Activated CD8-positive, alpha-beta T cell treated with anti-CD3 and anti-CD28 coated beads, Interleukin-2, amount 10 ng/mL, durations not matched to agents 7 days and 5 days (primary cell): ENCODE results near the gene UBXN10. TPM values are rescaled to one million over a fixed set of nuclear protein-coding genes. Genes with fewer than 3 reads are reported as not detected.
"Not testable (repeated sequence)": the region's sequence is repeated elsewhere in the genome, so short reads cannot be mapped to it uniquely, and the experiment has no call there.

Experiments used
- ATAC-seq: fragments of 150-1000 bp; cut with Tn5 transposase; one replicate; pipeline ENCODE4 v1.10.0; 2021; ENCODE audit warnings: moderate library complexity
- CTCF ChIA-PET: fragments of 350-600 bp; sonication (Branson Sonifier 250); formaldehyde crosslinking; loops from one replicate; lab custom pipeline; 2021; ENCODE audit warnings: antibody characterized with exemption; lab: Charles Lee
- POLR2A ChIA-PET: fragments of 350-600 bp; sonication (Branson Sonifier 250); formaldehyde crosslinking; loops from one replicate; lab custom pipeline; 2021; ENCODE audit warnings: antibody characterized with exemption; lab: Charles Lee
- DNase-seq: peaks from one replicate; pipeline ENCODE4 v3.0.0-alpha.2; 2020
- H3K27ac Mint-ChIP-seq: one replicate; pipeline ENCODE4 v1.8.0; 2021; ENCODE audit warnings: mild to moderate bottlenecking, mixed read lengths
- H3K27me3 Mint-ChIP-seq: one replicate; pipeline ENCODE4 v1.8.0; 2021; ENCODE audit warnings: low read depth, mixed read lengths
- H3K36me3 Mint-ChIP-seq: one replicate; pipeline ENCODE4 v1.8.0; 2021; ENCODE audit warnings: low read depth, mixed read lengths
- H3K4me1 Mint-ChIP-seq: one replicate; pipeline ENCODE4 v1.8.0; 2021; ENCODE audit warnings: low read depth, mixed read lengths
- H3K4me3 Mint-ChIP-seq: one replicate; pipeline ENCODE4 v1.8.0; 2021; ENCODE audit warnings: mild to moderate bottlenecking, mixed read lengths
- H3K9me3 Mint-ChIP-seq: one replicate; pipeline ENCODE4 v1.8.0; 2022; ENCODE audit warnings: mixed read lengths; ENCODE audit not compliant: insufficient read depth
- total RNA-seq, 2 experiments: library from RNA; stranded (reverse); gene quantifications; one replicate each; pipeline ENCODE4 v1.2.3, GENCODE V29; 2021

Gene UBXN10
- total RNA-seq, 2 experiments from 2014 or later, result 0.21 to 0.29 TPM

GRCh38 chr1:20212085-20212684 lies 26.3 kb downstream of the UBXN10 start:
- H3K4me3 Mint-ChIP-seq, result no peak overlapping the region
- H3K27me3 Mint-ChIP-seq, result peaks cover 27% of the 10 kb centered on the region
- H3K36me3 Mint-ChIP-seq, result no peaks in the 10 kb centered on the region
- POLR2A ChIA-PET, result interaction anchor here (1.2 kb wide), 1 partner anchor 141 kb away, joined by 3 read pairs; no protein-coding TSS in a partner anchor
- H3K4me1 Mint-ChIP-seq, result peaks cover 6% of the 10 kb centered on the region
- CTCF ChIA-PET, result interaction anchor here (0.6 to 3.3 kb wide), 25 partner anchors 11 to 705 kb away, joined by 3 to 61 read pairs (median 5); no protein-coding TSS in a partner anchor
- no peaks in the 10 kb centered on the region for H3K9me3 Mint-ChIP-seq
- DNase-seq (no peak), ATAC-seq (no peak)
- H3K27ac Mint-ChIP-seq, result no peak overlapping the region

- DNase-seq (peak; percentile 53), ATAC-seq (peak; percentile 73)
- H3K4me3 Mint-ChIP-seq, result no peak overlapping the region
- H3K4me1 Mint-ChIP-seq, result peaks cover 6% of the 10 kb centered on the region
- no peaks in the 10 kb centered on the region for H3K9me3 Mint-ChIP-seq
- no peaks in the 10 kb centered on the region for H3K36me3 Mint-ChIP-seq
- POLR2A ChIA-PET, result interaction anchor here (1.2 kb wide), 1 partner anchor 141 kb away, joined by 3 read pairs; no protein-coding TSS in a partner anchor
- CTCF ChIA-PET, result interaction anchor here (0.6 to 3.3 kb wide), 40 partner anchors 10 to 704 kb away, joined by 3 to 61 read pairs (median 4); partner anchors contain the start of gene VWA5B1
- peaks cover 30% of the 10 kb centered on the region for H3K27me3 Mint-ChIP-seq
- H3K27ac Mint-ChIP-seq, result no peak overlapping the region
Observed at GRCh38 chr1:20212685-20213331, 26.9 kb downstream of the UBXN10 start.

DNA sequence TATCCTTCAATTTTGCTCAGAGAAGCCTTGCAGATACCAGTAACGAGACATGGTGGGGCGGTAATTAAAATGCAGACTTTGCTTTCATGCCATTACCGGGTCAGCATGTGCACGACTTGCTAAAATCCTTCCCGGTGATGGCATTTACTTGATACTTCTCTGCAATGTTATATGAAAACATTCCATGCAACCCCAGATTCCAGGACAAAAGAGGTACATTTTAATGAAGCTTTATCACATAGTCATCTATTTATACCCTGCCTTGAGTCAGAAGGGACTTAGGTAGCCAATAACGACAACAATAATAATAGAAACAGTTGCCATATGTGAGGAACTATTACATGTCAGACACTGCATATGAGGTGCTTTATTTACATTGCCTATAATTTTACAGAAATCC lies 29.8 kb downstream of the UBXN10 start:
- Mint-ChIP-seq H3K9me3 (no peaks in the 10 kb centered on the region), H3K4me3 (no peak overlapping the region), H3K36me3 (no peaks in the 10 kb centered on the region), H3K27ac (no peak overlapping the region), H3K4me1 (peaks cover 6% of the 10 kb centered on the region), H3K27me3 (peaks cover 29% of the 10 kb centered on the region)
- ATAC-seq, result no peak
- POLR2A ChIA-PET, result no interaction called here
- DNase-seq, result no peak
- CTCF ChIA-PET, result interaction anchor here (0.8 to 1.9 kb wide), 4 partner anchors 20 to 279 kb away, joined by 3 to 9 read pairs (median 4); no protein-coding TSS in a partner anchor

- ChIA-PET POLR2A (no interaction called here), CTCF (interaction anchor here (0.8 to 1.9 kb wide), 5 partner anchors 65 to 278 kb away, joined by 3 to 9 read pairs (median 3); no protein-coding TSS in a partner anchor)
- no peaks in the 10 kb centered on the region for H3K36me3 Mint-ChIP-seq
- H3K27ac Mint-ChIP-seq, result no peak overlapping the region
- no peak overlapping the region for H3K4me3 Mint-ChIP-seq
- ATAC-seq, result peak; percentile 81
- peaks cover 28% of the 10 kb centered on the region for H3K27me3 Mint-ChIP-seq
- no peaks in the 10 kb centered on the region for H3K9me3 Mint-ChIP-seq
- DNase-seq, result peak; percentile 32
- peaks cover 6% of the 10 kb centered on the region for H3K4me1 Mint-ChIP-seq
Observed at GRCh38 chr1:20216574-20216973, 30.7 kb downstream of the UBXN10 start.

- ChIA-PET POLR2A (interaction anchor here (0.7 kb wide), 1 partner anchor 272 kb away, joined by 3 read pairs; no protein-coding TSS in a partner anchor), CTCF (interaction anchor here (1.2 kb wide), 1 partner anchor 276 kb away, joined by 3 read pairs; no protein-coding TSS in a partner anchor)
- not testable (repeated sequence) for H3K9me3 Mint-ChIP-seq, H3K36me3 Mint-ChIP-seq, ATAC-seq, H3K4me1 Mint-ChIP-seq, DNase-seq, H3K27ac Mint-ChIP-seq, H3K4me3 Mint-ChIP-seq
- peaks cover 34% of the 10 kb centered on the region for H3K27me3 Mint-ChIP-seq
Observed at GRCh38 chr1:20219053-20219452, 33.2 kb downstream of the UBXN10 start.

- DNase-seq (no peak), ATAC-seq (no peak)
- ChIA-PET POLR2A (no interaction called here), CTCF (interaction anchor here (1.3 kb wide), 1 partner anchor 273 kb away, joined by 6 read pairs; no protein-coding TSS in a partner anchor)
- H3K27me3 Mint-ChIP-seq, result peaks cover 34% of the 10 kb centered on the region
- no peak overlapping the region for H3K4me3 Mint-ChIP-seq
- no peaks in the 10 kb centered on the region for H3K9me3 Mint-ChIP-seq
- H3K36me3 Mint-ChIP-seq, result no peaks in the 10 kb centered on the region
- no peaks in the 10 kb centered on the region for H3K4me1 Mint-ChIP-seq
- no peak overlapping the region for H3K27ac Mint-ChIP-seq
Observed at GRCh38 chr1:20220036-20220435, 34.1 kb downstream of the UBXN10 start.

DNA sequence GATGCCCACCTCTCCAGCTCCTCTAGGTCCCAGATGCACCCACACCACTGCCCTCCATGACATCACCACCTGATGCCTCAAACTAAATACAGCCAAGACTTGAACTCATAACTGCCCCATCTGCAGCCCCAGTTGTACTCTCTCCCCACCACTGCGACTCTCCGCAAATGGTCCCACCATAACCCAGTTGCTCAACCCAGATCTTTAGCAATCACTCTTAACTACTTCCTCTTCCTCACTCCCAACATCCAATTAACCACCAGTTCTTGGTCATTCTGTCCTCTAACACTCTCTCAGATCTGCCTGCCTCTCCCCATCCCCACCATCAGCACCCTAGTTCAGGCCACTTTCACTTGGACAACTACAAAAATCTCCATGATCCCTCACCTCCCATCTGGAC lies 37.2 kb downstream of the UBXN10 start:
- POLR2A ChIA-PET, result no interaction called here

DNA sequence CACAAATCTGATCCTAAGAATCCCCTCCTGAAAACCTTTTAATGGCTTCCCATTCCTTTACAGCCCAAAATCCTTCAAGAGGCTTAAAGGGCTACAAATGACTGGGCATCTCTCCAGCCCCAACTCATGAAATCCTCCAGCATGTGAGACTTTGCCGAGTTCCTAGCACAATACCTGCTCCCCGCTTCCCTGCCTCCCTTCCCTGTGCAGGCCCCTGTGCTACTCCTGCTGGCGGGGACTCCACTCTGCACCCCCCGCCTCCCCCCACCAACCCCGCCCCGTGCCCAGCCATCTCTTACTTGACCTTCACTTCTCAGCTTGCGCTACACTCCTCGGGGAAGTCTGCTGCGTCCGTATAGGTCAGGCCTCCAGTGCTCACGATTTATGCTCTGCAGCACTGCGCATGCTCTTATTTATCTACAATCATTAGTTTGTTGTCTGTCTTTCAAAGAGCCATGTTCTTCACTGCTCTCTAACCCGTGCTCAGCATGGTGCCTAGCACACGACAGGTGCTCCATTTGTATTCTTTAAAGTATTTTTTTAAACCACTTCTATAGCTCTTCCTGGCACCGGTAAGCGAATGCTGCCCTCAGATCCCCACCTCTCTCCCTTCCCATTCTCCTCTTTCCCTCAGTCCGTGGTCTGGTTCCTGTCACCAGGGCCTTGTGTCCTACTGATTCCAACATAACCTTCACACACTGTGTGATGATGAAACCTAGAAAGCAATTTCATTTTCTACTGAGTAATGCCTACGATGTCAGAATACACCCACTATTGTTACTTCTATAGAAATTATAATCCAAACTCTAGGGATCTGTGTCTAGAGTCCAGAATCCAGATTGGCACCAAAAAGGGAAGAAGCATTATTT lies 37.9 kb downstream of the UBXN10 start:
- no peaks in the 10 kb centered on the region for H3K9me3 Mint-ChIP-seq
- H3K4me1 Mint-ChIP-seq, result no peaks in the 10 kb centered on the region
- ATAC-seq (no peak), DNase-seq (no peak)
- peaks cover 35% of the 10 kb centered on the region for H3K27me3 Mint-ChIP-seq
- CTCF ChIA-PET, result no interaction called here
- no peaks in the 10 kb centered on the region for H3K36me3 Mint-ChIP-seq
- no peak overlapping the region for H3K27ac Mint-ChIP-seq
- POLR2A ChIA-PET, result no interaction called here
- H3K4me3 Mint-ChIP-seq, result no peak overlapping the region

More for the DNA sequence above, 37.2 kb downstream of the UBXN10 start:
- H3K36me3 Mint-ChIP-seq, result no peaks in the 10 kb centered on the region
- no peak overlapping the region for H3K27ac Mint-ChIP-seq
- no peaks in the 10 kb centered on the region for H3K9me3 Mint-ChIP-seq
- no peak for DNase-seq
- no peak for ATAC-seq
- CTCF ChIA-PET, result interaction anchor here (1.0 to 1.2 kb wide), 2 partner anchors 10 to 16 kb away, joined by 3 to 4 read pairs; no protein-coding TSS in a partner anchor
- peaks cover 32% of the 10 kb centered on the region for H3K27me3 Mint-ChIP-seq
- no peak overlapping the region for H3K4me3 Mint-ChIP-seq
- no peaks in the 10 kb centered on the region for H3K4me1 Mint-ChIP-seq

DNA sequence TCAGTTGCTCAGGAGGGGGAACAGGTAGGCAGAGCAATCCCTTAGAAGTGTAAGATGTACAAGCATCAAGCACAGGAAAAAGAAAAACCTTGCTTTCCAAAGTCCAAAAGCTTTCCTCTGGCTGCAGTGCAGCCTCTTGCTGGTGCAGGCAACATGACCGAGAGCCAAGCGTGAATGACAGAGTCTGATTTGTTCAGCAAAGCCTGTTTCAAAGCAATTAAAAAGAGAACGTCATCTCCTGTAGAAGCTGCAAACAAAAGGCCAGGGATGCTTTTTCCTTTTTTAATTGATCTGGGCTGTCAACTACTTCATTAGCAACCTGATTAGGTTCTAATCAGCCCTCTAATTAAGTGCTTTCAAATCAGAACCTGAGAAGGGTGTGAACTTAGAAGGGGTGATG lies 38.6 kb downstream of the UBXN10 start:
- POLR2A ChIA-PET, result no interaction called here
- no peaks in the 10 kb centered on the region for H3K9me3 Mint-ChIP-seq
- CTCF ChIA-PET, result no interaction called here
- DNase-seq (no peak), ATAC-seq (no peak)
- H3K4me1 Mint-ChIP-seq, result no peaks in the 10 kb centered on the region
- no peaks in the 10 kb centered on the region for H3K36me3 Mint-ChIP-seq
- no peak overlapping the region for H3K4me3 Mint-ChIP-seq
- H3K27ac Mint-ChIP-seq, result no peak overlapping the region
- H3K27me3 Mint-ChIP-seq, result peaks cover 42% of the 10 kb centered on the region

DNA sequence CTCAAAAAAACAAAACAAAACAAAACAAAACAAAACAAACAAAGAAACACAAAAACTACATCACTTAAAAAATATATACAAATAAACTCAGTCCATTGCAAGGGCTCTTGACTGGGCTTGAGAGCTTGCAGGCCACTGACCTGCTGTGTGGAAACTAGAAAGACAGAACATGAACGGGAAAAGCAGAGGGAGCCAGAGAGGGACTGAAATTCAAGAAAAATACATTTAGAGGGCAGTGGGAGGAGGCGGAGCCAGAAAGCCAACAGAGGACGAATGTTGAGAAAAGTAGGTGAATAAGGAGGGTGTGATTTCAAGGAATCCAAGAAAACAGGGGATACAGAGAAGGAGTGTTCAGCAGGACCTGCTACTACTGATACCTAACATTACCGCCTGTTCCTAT lies 41.8 kb downstream of the UBXN10 start:
- no peak for ATAC-seq
- DNase-seq, result no peak
- Mint-ChIP-seq H3K4me3 (no peak overlapping the region), H3K36me3 (no peaks in the 10 kb centered on the region), H3K4me1 (no peaks in the 10 kb centered on the region), H3K9me3 (no peaks in the 10 kb centered on the region), H3K27me3 (peaks cover 48% of the 10 kb centered on the region), H3K27ac (no peak overlapping the region)
- CTCF ChIA-PET, result no interaction called here
- POLR2A ChIA-PET, result no interaction called here

- peaks cover 48% of the 10 kb centered on the region for H3K27me3 Mint-ChIP-seq
- ATAC-seq, result no peak
- CTCF ChIA-PET, result no interaction called here
- no peaks in the 10 kb centered on the region for H3K9me3 Mint-ChIP-seq
- POLR2A ChIA-PET, result no interaction called here
- DNase-seq, result no peak
- H3K27ac Mint-ChIP-seq, result no peak overlapping the region
- no peaks in the 10 kb centered on the region for H3K4me1 Mint-ChIP-seq
- no peak overlapping the region for H3K4me3 Mint-ChIP-seq
- no peaks in the 10 kb centered on the region for H3K36me3 Mint-ChIP-seq
Observed at GRCh38 chr1:20228314-20228825, 42.5 kb downstream of the UBXN10 start.
